Airway epithelial cell (primary cell): ENCODE measurements around the gene S1PR4. TPM values are rescaled to one million over a fixed set of nuclear protein-coding genes. Genes with fewer than 3 reads are reported as not detected.

Source experiments
- total RNA-seq: library from RNA; depleted of rRNA; stranded (reverse); fragments of >200 nt; gene quantifications from 2 replicates; pipeline ENCODE4 v1.2.3, GENCODE V29; 2015

The S1PR4 gene, protein sequence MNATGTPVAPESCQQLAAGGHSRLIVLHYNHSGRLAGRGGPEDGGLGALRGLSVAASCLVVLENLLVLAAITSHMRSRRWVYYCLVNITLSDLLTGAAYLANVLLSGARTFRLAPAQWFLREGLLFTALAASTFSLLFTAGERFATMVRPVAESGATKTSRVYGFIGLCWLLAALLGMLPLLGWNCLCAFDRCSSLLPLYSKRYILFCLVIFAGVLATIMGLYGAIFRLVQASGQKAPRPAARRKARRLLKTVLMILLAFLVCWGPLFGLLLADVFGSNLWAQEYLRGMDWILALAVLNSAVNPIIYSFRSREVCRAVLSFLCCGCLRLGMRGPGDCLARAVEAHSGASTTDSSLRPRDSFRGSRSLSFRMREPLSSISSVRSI
- total RNA-seq, result 0.14 and 1.1 TPM in 2 replicates

DNA sequence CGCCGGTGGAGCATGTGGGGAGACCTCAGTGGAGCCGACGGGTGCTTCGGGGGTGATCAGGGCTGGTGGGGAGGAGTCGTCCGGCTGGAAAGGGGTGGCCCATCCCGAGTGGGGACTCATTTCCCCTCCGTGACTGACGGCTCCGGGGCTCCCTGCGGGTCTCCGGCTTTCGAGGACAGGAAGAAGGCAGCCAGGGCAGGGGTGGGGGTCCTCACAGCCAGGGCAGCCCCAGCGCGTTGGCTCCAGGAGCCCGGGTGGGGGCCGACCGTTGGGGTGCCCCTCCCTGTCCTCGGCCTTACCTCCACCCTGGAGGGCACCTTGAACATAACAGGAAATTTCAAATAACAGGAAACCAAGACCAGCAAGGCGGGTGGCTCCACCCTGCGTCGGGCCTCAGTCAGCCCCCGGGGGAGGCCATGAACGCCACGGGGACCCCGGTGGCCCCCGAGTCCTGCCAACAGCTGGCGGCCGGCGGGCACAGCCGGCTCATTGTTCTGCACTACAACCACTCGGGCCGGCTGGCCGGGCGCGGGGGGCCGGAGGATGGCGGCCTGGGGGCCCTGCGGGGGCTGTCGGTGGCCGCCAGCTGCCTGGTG lies at the start of gene S1PR4:
S1PR4 (plus strand) TSS at position 393 of the 596 bp plus-strand sequence; CDS start at position 417, 24 bp downstream.

DNA sequence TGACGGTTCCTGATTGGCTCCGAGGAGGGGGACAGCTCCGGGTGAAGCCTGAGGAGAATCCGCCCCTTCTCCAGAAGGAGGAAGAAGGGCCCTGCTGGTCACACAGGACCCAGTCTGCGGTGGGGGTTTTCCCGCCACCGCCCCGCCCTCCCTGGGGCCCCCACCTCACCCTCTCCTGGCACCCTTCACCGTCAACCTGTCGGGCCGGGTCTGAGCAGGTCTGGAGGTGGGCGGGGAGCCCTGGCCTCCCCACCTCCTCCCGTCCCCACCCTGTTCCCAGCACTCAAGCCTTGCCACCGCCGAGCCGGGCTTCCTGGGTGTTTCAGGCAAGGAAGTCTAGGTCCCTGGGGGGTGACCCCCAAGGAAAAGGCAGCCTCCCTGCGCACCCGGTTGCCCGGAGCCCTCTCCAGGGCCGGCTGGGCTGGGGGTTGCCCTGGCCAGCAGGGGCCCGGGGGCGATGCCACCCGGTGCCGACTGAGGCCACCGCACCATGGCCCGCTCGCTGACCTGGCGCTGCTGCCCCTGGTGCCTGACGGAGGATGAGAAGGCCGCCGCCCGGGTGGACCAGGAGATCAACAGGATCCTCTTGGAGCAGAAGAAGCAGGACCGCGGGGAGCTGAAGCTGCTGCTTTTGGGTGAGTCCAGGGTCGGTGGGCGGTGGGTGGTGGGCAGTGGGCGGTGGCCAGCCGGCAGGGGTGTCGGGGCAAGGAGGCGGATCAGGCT lies 42.4 kb upstream of the S1PR4 start, which contains the start of gene GNA15:
GNA15 (plus strand) TSS at position 73 of the 723 bp plus-strand sequence; CDS start at position 491, 418 bp downstream.

DNA sequence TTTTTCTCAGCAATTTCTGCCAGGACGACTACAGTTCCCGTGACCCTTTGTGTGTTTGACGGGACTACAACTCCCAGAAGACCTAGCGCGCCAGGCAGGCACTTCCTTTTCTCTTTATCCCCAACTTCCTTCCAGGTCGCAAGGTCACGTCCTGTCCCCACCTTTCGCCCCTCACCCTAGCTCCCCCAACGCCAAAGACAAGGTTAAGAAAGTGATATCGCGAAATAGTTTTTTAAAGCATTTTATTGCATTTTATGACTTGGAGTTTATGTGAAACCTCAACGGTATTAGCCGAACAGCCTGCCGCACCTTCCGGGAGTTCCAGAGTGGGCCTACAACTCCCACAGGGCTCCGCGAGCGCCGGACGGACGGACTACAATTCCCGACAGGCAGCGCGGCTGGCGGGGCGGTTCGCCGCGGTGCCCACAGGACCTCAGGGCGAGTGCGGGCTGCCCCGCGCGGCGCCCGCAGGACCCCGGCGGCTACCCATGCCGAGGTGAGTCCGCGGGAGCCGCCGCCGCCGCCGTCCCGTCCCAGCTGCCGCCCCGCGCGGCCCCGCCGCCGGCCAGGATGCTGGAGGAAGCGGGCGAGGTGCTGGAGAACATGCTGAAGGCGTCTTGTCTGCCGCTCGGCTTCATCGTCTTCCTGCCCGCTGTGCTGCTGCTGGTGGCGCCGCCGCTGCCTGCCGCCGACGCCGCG lies 7.0 kb downstream of the S1PR4 start, which contains the start of gene NCLN:
NCLN (plus strand) TSS at position 470 of the 699 bp plus-strand sequence; CDS start at position 571, 101 bp downstream.

DNA sequence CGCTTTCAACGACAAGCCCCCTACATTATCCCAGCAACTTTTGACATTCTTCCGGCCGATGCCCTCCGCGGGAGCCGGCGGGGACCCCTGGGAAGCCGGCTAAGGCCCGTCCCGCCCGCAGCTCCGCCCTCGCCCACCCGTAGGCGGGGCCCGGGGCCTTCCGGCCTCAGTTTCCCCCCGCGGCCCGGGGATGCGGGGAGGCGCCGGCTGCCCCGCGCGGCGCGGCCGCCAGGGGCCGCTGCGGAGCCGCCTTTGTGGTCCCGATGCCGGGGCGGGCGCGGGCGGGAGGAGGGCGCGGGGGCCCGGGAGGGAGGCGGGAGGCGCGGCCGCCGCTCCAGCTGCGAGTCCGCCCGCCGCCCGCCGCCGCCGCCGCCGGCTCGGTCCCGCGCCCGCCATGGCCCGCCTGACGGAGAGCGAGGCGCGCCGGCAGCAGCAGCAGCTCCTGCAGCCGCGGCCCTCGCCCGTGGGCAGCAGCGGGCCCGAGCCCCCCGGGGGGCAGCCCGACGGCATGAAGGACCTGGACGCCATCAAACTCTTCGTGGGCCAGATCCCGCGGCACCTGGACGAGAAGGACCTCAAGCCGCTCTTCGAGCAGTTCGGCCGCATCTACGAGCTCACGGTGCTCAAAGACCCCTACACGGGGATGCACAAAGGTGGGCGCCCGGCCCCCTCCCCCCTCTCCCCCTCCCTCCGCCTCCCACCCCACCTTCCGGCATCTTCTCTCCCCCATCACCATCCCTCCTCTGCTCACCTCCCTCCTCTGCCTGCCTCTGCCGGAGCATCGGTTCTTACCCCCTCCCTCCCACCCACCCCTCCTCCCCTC lies 46.0 kb downstream of the S1PR4 start, which contains the start of gene CELF5:
CELF5 (plus strand) TSS at position 316 of the 823 bp plus-strand sequence; CDS start at position 395, 79 bp downstream.

Other genes with a start within 250 kb of the S1PR4 start
- 4.4 and 4.8 TPM in 2 replicates for gene ZNF77, start 233.8 kb upstream of the S1PR4 start, total RNA-seq
- gene TLE6, start 201.2 kb upstream of the S1PR4 start, total RNA-seq, result 0.21 and 0.93 TPM in 2 replicates
- 0.60 and 1.8 TPM in 2 replicates for gene TLE2, start 149.5 kb upstream of the S1PR4 start, total RNA-seq
- 257 and 383 TPM in 2 replicates for gene TLE5, start 116.3 kb upstream of the S1PR4 start, total RNA-seq
- 34.9 and 52.5 TPM in 2 replicates for gene GNA11, start 84.4 kb upstream of the S1PR4 start, total RNA-seq
- gene GNA15, start 42.7 kb upstream of the S1PR4 start, total RNA-seq, result 102 and 110 TPM in 2 replicates
- 84.0 and 91.4 TPM in 2 replicates for gene NCLN, start 7.2 kb downstream of the S1PR4 start, total RNA-seq
- not detected in 2 replicates for gene CELF5, start 45.9 kb downstream of the S1PR4 start, total RNA-seq
- gene NFIC, start 187.8 kb downstream of the S1PR4 start, total RNA-seq, result 21.4 and 34.8 TPM in 2 replicates